ENCODE measurements around the gene DMWD. TPM values are rescaled to one million over a fixed set of nuclear protein-coding genes. Genes with fewer than 3 reads are reported as not detected.

The DMWD gene
- total RNA-seq, 1 experiment from 2014 or later = 34.9 TPM

- H3K27ac ChIP-seq (ENCODE audit: low read length) = no peak overlapping the region
- ATAC-seq (no peak), DNase-seq (no peak)
- H3K4me3 ChIP-seq (ENCODE audit: low read length) = no peak overlapping the region
- H4K20me1 ChIP-seq (ENCODE audit: low read length) = no peaks in the 10 kb centered on the region
- peaks cover 4% of the 10 kb centered on the region for H3K36me3 ChIP-seq (ENCODE audit: low read depth, low read length)
- no peaks in the 10 kb centered on the region for H3K4me1 ChIP-seq (ENCODE audit: insufficient read depth, low read length)
- ChIA-PET POLR2A (ENCODE audit: unreplicated experiment) (interaction anchor here (0.5 kb wide), 1 partner anchor 1521 kb away, joined by 3 read pairs; the partner anchor contains the start of gene DHX34), CTCF (no interaction called here)
- TF ChIP-seq, protein P1, sequence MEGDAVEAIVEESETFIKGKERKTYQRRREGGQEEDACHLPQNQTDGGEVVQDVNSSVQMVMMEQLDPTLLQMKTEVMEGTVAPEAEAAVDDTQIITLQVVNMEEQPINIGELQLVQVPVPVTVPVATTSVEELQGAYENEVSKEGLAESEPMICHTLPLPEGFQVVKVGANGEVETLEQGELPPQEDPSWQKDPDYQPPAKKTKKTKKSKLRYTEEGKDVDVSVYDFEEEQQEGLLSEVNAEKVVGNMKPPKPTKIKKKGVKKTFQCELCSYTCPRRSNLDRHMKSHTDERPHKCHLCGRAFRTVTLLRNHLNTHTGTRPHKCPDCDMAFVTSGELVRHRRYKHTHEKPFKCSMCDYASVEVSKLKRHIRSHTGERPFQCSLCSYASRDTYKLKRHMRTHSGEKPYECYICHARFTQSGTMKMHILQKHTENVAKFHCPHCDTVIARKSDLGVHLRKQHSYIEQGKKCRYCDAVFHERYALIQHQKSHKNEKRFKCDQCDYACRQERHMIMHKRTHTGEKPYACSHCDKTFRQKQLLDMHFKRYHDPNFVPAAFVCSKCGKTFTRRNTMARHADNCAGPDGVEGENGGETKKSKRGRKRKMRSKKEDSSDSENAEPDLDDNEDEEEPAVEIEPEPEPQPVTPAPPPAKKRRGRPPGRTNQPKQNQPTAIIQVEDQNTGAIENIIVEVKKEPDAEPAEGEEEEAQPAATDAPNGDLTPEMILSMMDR (conservative IDR thresholded peaks at IDR 0.05; ENCODE audit: low read depth, low read length) = no peak
- no peak for TF ChIP-seq EZH2phosphoT487 (IDR thresholded peaks at IDR 0.05; ENCODE audit: borderline replicate concordance, low read length)
- TF ChIP-seq EZH2 (IDR thresholded peaks at IDR 0.05; ENCODE audit: low read length, unreplicated experiment) = no peak
- intact Hi-C loops (cut with micrococcal nuclease) = no loop called here
- H3K4me2 ChIP-seq (ENCODE audit: low read length) = no peak overlapping the region
- BruUV-seq (replicated peaks) = no TSS peak
- H3K9me3 ChIP-seq (ENCODE audit: low read length) = no peaks in the 10 kb centered on the region
- H3K9me2 ChIP-seq (replicated peaks; ENCODE audit: low read length) = no peaks in the 10 kb centered on the region
- no peak overlapping the region for H3K9ac ChIP-seq (ENCODE audit: low read length)
- H3F3A ChIP-seq (ENCODE audit: low read length, unreplicated experiment) = no peaks in the 10 kb centered on the region
- H3K27me3 ChIP-seq (ENCODE audit: low read length) = no peaks in the 10 kb centered on the region
- H2AFZ ChIP-seq (ENCODE audit: low read length) = no peak overlapping the region
- no peaks in the 10 kb centered on the region for H3K79me2 ChIP-seq (ENCODE audit: low read length)
These were observed 34.9 kb upstream of the DMWD start for GRCh38 chr19:45827459-45828093.

DNA sequence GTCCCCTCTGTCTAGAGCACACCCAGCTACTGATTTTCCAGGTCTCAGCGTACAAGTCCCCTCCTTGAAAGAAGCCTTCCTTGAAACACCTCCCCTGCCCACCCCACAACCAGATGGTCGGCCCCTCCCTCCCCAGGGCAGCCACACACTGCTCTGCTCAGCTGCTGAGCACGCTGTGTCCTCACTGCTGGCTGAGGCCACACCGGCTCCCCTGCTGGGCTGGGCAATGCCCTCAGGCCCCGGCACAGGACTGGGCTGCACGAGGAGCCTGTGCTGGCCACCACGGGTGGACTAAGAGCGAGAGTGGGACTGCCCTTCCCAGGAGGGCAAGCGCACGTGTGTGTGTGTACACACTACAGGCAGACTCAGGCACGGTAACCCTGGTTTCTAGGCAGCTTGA is 34.3 kb upstream of the DMWD start:
- Histone ChIP-seq H2AFZ (ENCODE audit: low read length) (no peak overlapping the region), H3K36me3 (ENCODE audit: low read depth, low read length) (peaks cover 4% of the 10 kb centered on the region), H3K4me3 (ENCODE audit: low read length) (no peak overlapping the region), H4K20me1 (ENCODE audit: low read length) (no peaks in the 10 kb centered on the region), H3K9me2 (replicated peaks; ENCODE audit: low read length) (no peaks in the 10 kb centered on the region), H3K9ac (ENCODE audit: low read length) (no peak overlapping the region), H3K27ac (ENCODE audit: low read length) (no peak overlapping the region), H3K9me3 (ENCODE audit: low read length) (no peaks in the 10 kb centered on the region), H3K4me2 (ENCODE audit: low read length) (no peak overlapping the region), H3K4me1 (ENCODE audit: insufficient read depth, low read length) (no peaks in the 10 kb centered on the region), H3K27me3 (ENCODE audit: low read length) (no peaks in the 10 kb centered on the region), H3F3A (ENCODE audit: low read length, unreplicated experiment) (no peaks in the 10 kb centered on the region), H3K79me2 (ENCODE audit: low read length) (no peaks in the 10 kb centered on the region)
- no TSS peak for BruUV-seq (replicated peaks)
- no peak for DNase-seq
- ATAC-seq = no peak
- intact Hi-C loops (cut with micrococcal nuclease) = no loop called here
- ChIA-PET CTCF (no interaction called here), POLR2A (ENCODE audit: unreplicated experiment) (no interaction called here)
- TF ChIP-seq EZH2phosphoT487 (IDR thresholded peaks at IDR 0.05; ENCODE audit: borderline replicate concordance, low read length) (no peak), EZH2 (IDR thresholded peaks at IDR 0.05; ENCODE audit: low read length, unreplicated experiment) (no peak)
- TF ChIP-seq, protein P1 (conservative IDR thresholded peaks at IDR 0.05; ENCODE audit: low read depth, low read length) = no peak
